Tibial artery (tissue), 4 donors: Measurements from ENCODE around the gene DGKA.
"Not testable (repeated sequence)": the region's sequence is repeated elsewhere in the genome, so short reads cannot be mapped to it uniquely, and the experiment has no call there.

ENCODE experiments used
- DNase-seq, 2 donors: peaks; one replicate each; pipeline ENCODE4 v3.0.0-alpha.2; 2019
- H3K27ac ChIP-seq, 2 donors: fragments of 200-600 bp; sonication (generic) in 1 of 2; 1 replicate in 1 of 2; 2 replicates in 1 of 2; pipeline ENCODE4 v1.5.1; 2018 to 2019; ENCODE audit warnings: mild to moderate bottlenecking in 1 of 2
- H3K27me3 ChIP-seq, 2 donors: fragments of 200-600 bp; sonication (generic) in 1 of 2; one replicate each; pipeline versions ENCODE4 v1.5.1 to v1.6.0; 2016 to 2019
- H3K36me3 ChIP-seq, 3 donors: fragments of 200-600 bp; sonication (generic) in 2 of 3; one replicate each; pipeline ENCODE4 v1.5.1; 2016 to 2019; ENCODE audit warnings: mild to moderate bottlenecking in 2 of 3
- H3K4me1 ChIP-seq, 4 donors: fragments of 200-600 bp; sonication (generic) in 2 of 4; 1 replicate in 3 of 4; 2 replicates in 1 of 4; pipeline ENCODE4 v1.5.1; 2016 to 2019
- H3K4me3 ChIP-seq, 2 donors: fragments of 200-600 bp; sonication (generic) in 1 of 2; 1 replicate in 1 of 2; 2 replicates in 1 of 2; pipeline ENCODE4 v1.5.1; 2018 to 2019; ENCODE audit warnings: mild to moderate bottlenecking in 2 of 2
- H3K9me3 ChIP-seq, 3 donors: fragments of 200-600 bp; sonication (generic) in 1 of 3; one replicate each; pipeline ENCODE4 v1.5.1; 2016 to 2019
- intact Hi-C: fragments of 100-400 bp; cut with DNase I; formaldehyde crosslinking; loops from one replicate; pipeline ENCODE4 v1.15.0; 2023; ENCODE audit warnings: low total_unique reads
- TF ChIP-seq, protein P1 (sequence below), 2 experiments: fragments of 200-600 bp in 1 of 2; fragments of 450-650 bp in 1 of 2; IDR thresholded peaks; one replicate each; pipeline ENCODE4 v1.5.1; 2017 to 2019; ENCODE audit warnings: antibody characterized with exemption in 2 of 2, mild to moderate bottlenecking in 1 of 2, moderate library complexity in 1 of 2

Gene DGKA

DNA sequence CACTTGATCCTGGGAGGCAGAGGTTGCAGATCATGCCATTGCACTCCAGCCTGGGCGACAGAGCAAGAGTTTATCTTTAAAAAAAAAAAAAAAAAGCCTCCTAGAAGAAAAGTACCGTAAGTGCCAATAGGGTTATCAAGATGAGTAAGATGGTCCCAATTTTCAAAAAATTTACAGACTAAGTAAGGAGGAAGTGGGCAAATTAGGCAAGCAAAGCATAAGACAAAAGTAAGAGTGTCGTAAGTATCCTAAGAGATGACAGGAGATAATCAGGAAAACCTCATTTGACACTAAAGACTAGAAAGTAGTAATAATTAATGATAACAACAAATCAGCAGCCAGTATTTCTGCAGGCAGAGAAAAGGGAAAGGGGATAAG, 15.5 kb upstream of the DGKA start:
- H3K4me1 ChIP-seq, result peaks cover 0 to 7% (median 0%) of the 10 kb centered on the region in 4 donors
- no peaks in the 10 kb centered on the region for H3K27me3 ChIP-seq
- no peaks in the 10 kb centered on the region for H3K9me3 ChIP-seq
- TF ChIP-seq, protein P1, sequence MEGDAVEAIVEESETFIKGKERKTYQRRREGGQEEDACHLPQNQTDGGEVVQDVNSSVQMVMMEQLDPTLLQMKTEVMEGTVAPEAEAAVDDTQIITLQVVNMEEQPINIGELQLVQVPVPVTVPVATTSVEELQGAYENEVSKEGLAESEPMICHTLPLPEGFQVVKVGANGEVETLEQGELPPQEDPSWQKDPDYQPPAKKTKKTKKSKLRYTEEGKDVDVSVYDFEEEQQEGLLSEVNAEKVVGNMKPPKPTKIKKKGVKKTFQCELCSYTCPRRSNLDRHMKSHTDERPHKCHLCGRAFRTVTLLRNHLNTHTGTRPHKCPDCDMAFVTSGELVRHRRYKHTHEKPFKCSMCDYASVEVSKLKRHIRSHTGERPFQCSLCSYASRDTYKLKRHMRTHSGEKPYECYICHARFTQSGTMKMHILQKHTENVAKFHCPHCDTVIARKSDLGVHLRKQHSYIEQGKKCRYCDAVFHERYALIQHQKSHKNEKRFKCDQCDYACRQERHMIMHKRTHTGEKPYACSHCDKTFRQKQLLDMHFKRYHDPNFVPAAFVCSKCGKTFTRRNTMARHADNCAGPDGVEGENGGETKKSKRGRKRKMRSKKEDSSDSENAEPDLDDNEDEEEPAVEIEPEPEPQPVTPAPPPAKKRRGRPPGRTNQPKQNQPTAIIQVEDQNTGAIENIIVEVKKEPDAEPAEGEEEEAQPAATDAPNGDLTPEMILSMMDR (IDR thresholded peaks at IDR 0.05), result no peak
- DNase-seq, result no peak
- no peak overlapping the region for H3K4me3 ChIP-seq
- intact Hi-C loops, result no loop called here
- H3K27ac ChIP-seq, result no peak overlapping the region
- peaks cover 0 to 20% (median 7%) of the 10 kb centered on the region in 3 donors for H3K36me3 ChIP-seq

DNA sequence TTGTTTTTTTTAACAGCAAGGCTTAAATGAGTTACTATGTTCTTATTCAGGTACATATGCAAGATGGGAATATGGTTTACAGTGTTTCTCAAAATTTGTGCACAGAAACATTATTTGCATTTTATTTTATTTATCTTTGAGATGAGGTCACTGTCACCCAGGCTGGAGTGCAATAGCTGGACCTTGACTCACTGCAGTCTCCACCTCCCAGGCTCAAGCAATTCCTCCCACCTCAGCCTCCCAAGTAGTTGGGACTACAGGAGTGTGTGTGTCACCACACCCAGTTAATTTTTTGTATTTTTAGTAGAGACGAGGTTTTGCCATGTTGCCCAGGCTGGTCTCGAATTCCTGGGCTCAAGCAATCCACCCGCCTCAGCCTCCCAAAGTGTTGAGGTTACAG, 11.9 kb upstream of the DGKA start:
- DNase-seq, intact Hi-C loops, H3K9me3 ChIP-seq, H3K4me3 ChIP-seq, H3K27ac ChIP-seq, H3K27me3 ChIP-seq: not testable (repeated sequence)
- Histone ChIP-seq H3K36me3 (peaks cover 0 to 27% (median 13%) of the 10 kb centered on the region in 3 donors), H3K4me1 (peaks cover 0 to 22% (median 0%) of the 10 kb centered on the region in 4 donors)

DNA sequence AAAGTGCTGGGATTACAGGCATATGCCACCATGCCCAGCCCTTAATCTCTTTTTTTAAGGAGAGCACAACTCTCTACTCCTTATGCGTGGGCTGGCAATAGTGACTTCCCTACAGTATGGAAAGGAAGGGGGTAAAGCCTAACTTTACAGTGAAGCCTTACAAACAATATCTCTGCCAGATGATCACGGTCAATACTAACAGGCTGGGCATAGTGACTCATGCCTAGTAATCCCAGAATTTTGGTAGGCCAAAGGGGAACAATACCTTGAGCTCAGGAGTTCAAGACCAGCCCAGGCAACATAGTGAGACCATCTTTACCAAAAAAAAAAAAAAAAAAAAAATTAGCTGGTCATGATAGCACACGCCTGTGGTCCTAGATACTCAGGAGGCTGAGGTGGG, 8.8 kb upstream of the DGKA start:
- H3K4me1 ChIP-seq, result peaks cover 0 to 28% (median 9%) of the 10 kb centered on the region in 4 donors
- H3K9me3 ChIP-seq, result no peaks in the 10 kb centered on the region
- H3K4me3 ChIP-seq, result no peak overlapping the region
- H3K27me3 ChIP-seq, result no peaks in the 10 kb centered on the region
- DNase-seq, result no peak
- peaks cover 0 to 18% (median 12%) of the 10 kb centered on the region in 3 donors for H3K36me3 ChIP-seq
- TF ChIP-seq, protein P1 (IDR thresholded peaks at IDR 0.05), result no peak
- intact Hi-C loops, result no loop called here
- H3K27ac ChIP-seq, result peak overlapping the region in 1 of 2 donors; percentile 62

DNA sequence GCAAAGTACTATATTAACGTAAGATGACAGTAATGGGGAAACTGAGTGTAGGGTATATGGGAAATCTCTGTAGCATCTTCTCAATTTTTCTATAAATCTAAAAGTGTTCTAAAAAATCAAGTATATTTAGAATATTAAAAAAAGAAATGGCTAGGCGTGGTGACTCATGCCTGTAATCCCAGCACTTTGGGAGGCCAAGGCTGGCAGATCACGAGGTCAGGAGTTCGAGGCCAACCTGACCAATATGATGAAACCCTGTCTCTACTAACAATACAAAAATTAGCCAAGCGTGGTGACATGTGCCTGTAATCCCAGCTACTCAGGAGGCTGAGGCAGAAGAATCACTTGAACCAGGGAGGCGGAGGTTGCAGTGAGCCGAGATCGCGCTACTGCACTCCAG, 7.3 kb upstream of the DGKA start:
- H3K4me1 ChIP-seq, result peaks cover 0 to 36% (median 15%) of the 10 kb centered on the region in 4 donors
- DNase-seq, intact Hi-C loops, H3K27ac ChIP-seq, H3K4me3 ChIP-seq, H3K9me3 ChIP-seq, H3K27me3 ChIP-seq: not testable (repeated sequence)
- H3K36me3 ChIP-seq, result peaks cover 0 to 17% (median 12%) of the 10 kb centered on the region in 3 donors

DNA sequence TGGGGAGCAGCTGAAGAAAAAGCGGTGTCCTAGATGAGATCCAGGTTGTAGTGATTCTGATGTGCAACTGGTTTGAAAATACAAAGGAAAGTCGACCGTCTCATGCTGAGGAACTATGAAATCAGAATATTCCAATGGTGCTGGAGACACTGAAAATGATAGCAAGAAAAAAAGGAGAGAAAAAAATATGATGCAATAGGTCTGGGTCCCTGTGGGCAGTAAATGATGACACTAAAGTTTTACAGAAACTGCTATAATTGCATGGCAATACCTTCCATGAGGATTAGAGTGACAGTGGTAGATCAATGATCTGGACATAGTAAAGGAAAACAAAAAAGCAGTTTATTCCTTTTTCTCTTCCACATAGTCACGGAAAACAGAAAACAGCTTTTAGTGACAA, 5.6 kb upstream of the DGKA start:
- intact Hi-C loops, result no loop called here
- peaks cover 0 to 17% (median 12%) of the 10 kb centered on the region in 3 donors for H3K36me3 ChIP-seq
- H3K4me1 ChIP-seq, result peaks cover 0 to 38% (median 21%) of the 10 kb centered on the region in 4 donors
- H3K27me3 ChIP-seq, result no peaks in the 10 kb centered on the region
- DNase-seq, result no peak
- H3K4me3 ChIP-seq, result no peak overlapping the region
- TF ChIP-seq, protein P1 (IDR thresholded peaks at IDR 0.05), result no peak
- H3K27ac ChIP-seq, result no peak overlapping the region
- no peaks in the 10 kb centered on the region for H3K9me3 ChIP-seq

DNA sequence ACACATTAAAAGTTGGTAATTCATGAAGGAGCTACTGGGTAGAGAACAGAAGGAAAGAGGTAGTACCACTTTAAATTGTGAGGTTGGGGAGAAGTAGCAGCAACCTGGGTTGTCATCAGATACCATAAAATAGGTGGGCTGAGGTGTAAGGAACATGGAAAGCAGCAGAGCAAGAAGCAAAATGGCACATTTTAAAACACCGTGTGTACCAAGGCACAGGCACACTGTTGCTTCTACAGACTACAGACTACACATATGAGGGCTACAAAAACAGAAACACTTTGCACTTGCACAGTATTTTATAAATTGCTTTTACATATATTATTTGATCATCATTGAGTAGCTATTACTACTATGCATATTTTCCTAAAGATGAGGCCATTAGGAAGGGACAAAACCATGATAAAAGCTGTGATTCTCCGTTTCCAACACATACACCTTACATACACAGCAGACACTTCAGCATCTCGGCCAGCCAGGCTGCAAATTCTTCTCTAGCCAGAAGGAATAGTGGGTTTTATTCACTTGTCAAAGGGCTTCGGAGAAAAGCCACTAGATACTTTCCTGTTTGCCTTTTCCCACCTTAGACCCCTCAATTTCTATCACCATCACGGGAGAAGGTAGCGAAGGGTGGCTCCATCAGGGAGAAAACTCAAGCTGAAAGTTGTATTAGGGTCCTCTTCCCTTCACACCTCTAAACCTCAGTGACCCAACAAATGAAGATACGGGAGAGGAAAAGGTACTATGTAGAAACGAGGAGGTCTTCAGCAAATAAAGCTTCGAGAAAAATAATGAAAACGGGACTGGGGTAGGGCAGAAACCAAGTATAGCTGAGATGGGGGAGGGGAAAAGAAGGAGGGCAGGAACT, 4.9 kb upstream of the DGKA start:
- no peaks in the 10 kb centered on the region for H3K9me3 ChIP-seq
- TF ChIP-seq, protein P1 (IDR thresholded peaks at IDR 0.05), result no peak
- H3K36me3 ChIP-seq, result peaks cover 0 to 17% (median 12%) of the 10 kb centered on the region in 3 donors
- no peaks in the 10 kb centered on the region for H3K27me3 ChIP-seq
- H3K4me1 ChIP-seq, result peaks cover 0 to 38% (median 28%) of the 10 kb centered on the region in 4 donors
- intact Hi-C loops, result no loop called here
- peak overlapping the region; percentile 90 to 95 for H3K27ac ChIP-seq
- no peak for DNase-seq
- H3K4me3 ChIP-seq, result peak overlapping the region; percentile 83 to 88
